ENCODE data around the gene LDLRAD4.

Gene LDLRAD4

GRCh38 chr18:13366541-13366940 is 148.0 kb downstream of the LDLRAD4 start:
- no peak for TF ChIP-seq CTCF (IDR thresholded peaks at IDR 0.05; ENCODE audit: insufficient read depth, low read depth, low read length, missing control alignments)
- H3K4me3 ChIP-seq (ENCODE audit: low read length), result no peak overlapping the region
- no peak for DNase-seq (ENCODE audit: low read depth)

GRCh38 chr18:13366962-13367892 is 148.7 kb downstream of the LDLRAD4 start:
- DNase-seq (ENCODE audit: low read depth), result no peak
- TF ChIP-seq CTCF (IDR thresholded peaks at IDR 0.05; ENCODE audit: insufficient read depth, low read depth, low read length, missing control alignments), result no peak
- H3K4me3 ChIP-seq (ENCODE audit: low read length), result no peak overlapping the region

GRCh38 chr18:13368080-13368813 is 149.7 kb downstream of the LDLRAD4 start:
- no peak for TF ChIP-seq CTCF (IDR thresholded peaks at IDR 0.05; ENCODE audit: insufficient read depth, low read depth, low read length, missing control alignments)
- no peak for DNase-seq (ENCODE audit: low read depth)
- no peak overlapping the region for H3K4me3 ChIP-seq (ENCODE audit: low read length)

GRCh38 chr18:13369353-13369752 is 150.8 kb downstream of the LDLRAD4 start:
- no peak for DNase-seq (ENCODE audit: low read depth)
- no peak overlapping the region for H3K4me3 ChIP-seq (ENCODE audit: low read length)
- TF ChIP-seq CTCF (IDR thresholded peaks at IDR 0.05; ENCODE audit: insufficient read depth, low read depth, low read length, missing control alignments), result no peak

- TF ChIP-seq CTCF (IDR thresholded peaks at IDR 0.05; ENCODE audit: insufficient read depth, low read depth, low read length, missing control alignments), result no peak
- no peak overlapping the region for H3K4me3 ChIP-seq (ENCODE audit: low read length)
- no peak for DNase-seq (ENCODE audit: low read depth)
These were observed 151.4 kb downstream of the LDLRAD4 start for GRCh38 chr18:13369756-13370510.

GRCh38 chr18:13370995-13371625 is 152.6 kb downstream of the LDLRAD4 start:
- no peak for DNase-seq (ENCODE audit: low read depth)
- no peak for TF ChIP-seq CTCF (IDR thresholded peaks at IDR 0.05; ENCODE audit: insufficient read depth, low read depth, low read length, missing control alignments)
- no peak overlapping the region for H3K4me3 ChIP-seq (ENCODE audit: low read length)

Measured in epithelial cell of esophagus (primary cell).